ENCODE results near the gene KHNYN. TPM values are rescaled to one million over a fixed set of nuclear protein-coding genes. Genes with fewer than 3 reads are reported as not detected.

KHNYN gene
- polyA plus RNA-seq, 3 donors, result 44.8 to 51.6 (median 48.4) TPM

DNA sequence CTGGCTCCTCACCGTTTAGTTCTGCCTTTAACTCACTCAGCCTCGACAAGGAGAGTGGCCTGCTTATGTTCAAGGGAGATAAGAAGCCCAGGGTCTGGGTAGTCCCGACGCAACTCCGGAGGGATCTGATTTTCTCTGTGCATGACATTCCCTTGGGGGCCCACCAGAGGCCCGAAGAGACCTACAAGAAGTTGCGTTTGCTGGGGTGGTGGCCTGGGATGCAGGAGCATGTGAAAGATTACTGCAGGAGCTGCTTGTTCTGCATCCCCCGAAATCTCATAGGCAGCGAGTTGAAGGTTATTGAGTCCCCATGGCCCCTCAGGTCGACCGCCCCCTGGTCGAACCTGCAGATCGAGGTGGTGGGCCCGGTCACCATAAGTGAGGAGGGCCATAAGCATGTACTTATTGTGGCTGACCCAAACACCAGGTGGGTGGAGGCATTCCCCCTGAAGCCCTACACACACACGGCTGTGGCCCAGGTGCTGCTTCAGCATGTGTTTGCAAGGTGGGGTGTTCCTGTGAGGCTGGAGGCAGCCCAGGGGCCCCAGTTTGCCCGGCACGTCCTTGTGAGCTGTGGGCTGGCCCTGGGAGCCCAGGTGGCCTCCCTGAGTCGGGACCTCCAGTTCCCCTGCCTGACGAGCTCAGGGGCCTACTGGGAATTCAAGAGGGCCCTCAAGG is 13.4 kb upstream of the KHNYN start:
- DNase-seq (ENCODE audit: extremely low read depth in 1 of 11, low read depth in 9 of 11, low spot score in 4 of 11), result no peak

DNA sequence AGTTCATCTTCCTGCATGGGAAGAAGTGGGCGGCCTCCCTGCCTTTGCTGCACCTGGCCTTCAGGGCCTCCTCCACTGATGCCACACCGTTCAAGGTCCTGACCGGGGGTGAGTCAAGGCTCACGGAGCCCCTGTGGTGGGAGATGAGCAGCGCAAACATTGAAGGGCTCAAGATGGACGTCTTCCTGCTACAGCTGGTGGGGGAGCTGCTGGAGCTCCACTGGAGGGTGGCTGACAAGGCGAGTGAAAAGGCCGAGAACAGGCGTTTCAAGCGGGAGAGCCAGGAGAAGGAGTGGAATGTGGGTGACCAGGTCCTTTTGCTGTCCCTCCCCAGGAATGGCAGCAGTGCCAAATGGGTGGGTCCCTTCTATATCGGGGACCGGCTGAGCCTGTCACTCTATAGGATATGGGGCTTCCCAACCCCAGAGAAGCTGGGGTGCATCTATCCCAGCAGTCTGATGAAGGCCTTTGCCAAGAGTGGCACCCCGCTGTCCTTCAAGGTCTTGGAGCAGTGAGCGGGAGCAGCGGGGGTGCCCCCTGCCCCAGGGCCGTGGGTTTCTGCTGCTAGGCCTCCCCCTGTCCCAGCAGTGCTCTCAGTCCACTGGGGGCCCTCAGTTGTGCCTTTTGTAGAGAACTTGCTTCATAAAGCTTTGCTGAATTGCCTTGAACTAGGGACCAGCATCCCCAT is 12.7 kb upstream of the KHNYN start:
- DNase-seq (ENCODE audit: extremely low read depth in 1 of 11, low read depth in 9 of 11, low spot score in 4 of 11), result no peak

DNA sequence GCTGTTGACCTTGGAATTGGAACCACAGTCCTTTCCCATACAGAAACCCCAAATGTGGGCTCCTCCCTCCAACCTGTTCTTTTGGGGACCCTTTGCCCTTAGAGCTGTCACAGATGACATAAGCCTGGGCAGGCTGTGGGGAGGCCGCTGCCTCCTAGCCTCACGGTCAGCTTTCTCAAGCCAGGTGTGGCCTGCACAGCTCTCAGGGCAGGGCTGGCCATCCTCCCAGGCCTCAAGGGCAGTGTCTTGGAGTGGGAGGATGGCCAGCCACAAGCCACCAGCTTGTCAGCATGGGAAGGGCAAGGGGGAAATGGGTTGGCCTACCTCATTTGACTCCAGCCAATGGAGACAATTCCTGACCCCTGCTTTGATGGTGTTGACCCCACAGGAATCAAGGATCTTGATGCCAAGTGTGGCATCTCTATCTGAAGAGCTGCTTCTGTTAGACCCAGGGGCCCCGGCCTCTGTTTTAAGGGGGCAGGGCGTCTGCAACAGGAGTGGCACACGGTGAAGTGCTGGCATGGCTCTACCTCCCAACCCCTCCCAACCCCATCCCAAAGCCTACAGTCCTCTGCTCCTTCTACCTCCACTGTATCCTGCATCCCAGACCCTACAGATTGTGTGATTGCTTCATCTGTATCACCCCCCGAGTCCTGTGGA is 11.8 kb upstream of the KHNYN start:
- no peak for DNase-seq (ENCODE audit: extremely low read depth in 1 of 11, low read depth in 9 of 11, low spot score in 4 of 11)

DNA sequence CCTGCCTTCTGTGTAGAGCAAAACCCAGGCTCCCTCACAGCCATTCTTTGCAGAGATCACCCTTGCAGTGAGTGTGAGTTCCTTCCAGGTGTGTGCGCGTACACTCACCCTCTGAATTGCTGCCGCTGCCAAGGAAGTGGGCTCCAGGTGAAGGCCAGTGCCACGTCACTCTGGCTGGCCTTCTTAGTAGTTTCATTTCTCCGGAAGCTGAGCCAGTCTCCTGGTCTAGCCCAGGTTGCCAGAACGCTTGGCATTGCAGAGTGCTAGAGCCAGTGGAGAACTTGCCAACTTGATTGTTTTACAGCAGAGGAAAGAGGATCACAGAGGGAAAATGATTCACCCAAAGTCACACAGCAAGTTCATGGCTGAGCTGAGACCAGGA is 11.3 kb upstream of the KHNYN start:
- no peak for DNase-seq (ENCODE audit: extremely low read depth in 1 of 11, low read depth in 9 of 11, low spot score in 4 of 11)

DNA sequence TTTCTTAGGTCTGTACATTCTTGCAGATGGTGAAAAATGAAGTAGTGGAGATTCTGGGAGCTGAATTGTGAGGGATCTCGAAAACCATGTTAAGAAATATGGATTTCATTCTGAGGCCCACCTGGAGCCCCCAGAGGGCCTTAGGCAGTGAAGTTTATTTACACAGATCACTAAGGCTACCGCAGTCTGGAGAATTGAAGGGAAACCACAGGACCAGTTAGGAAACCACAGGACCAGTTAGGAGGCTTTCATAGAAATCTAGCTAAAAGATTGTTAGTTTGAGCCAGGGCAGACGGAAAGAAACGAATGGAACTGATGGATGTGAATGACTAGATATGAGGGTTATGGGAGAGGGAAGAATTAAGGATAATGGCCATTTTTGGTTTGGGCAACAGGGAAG is 7.5 kb upstream of the KHNYN start:
- DNase-seq (ENCODE audit: extremely low read depth in 1 of 11, low read depth in 9 of 11, low spot score in 4 of 11), result no peak

DNA sequence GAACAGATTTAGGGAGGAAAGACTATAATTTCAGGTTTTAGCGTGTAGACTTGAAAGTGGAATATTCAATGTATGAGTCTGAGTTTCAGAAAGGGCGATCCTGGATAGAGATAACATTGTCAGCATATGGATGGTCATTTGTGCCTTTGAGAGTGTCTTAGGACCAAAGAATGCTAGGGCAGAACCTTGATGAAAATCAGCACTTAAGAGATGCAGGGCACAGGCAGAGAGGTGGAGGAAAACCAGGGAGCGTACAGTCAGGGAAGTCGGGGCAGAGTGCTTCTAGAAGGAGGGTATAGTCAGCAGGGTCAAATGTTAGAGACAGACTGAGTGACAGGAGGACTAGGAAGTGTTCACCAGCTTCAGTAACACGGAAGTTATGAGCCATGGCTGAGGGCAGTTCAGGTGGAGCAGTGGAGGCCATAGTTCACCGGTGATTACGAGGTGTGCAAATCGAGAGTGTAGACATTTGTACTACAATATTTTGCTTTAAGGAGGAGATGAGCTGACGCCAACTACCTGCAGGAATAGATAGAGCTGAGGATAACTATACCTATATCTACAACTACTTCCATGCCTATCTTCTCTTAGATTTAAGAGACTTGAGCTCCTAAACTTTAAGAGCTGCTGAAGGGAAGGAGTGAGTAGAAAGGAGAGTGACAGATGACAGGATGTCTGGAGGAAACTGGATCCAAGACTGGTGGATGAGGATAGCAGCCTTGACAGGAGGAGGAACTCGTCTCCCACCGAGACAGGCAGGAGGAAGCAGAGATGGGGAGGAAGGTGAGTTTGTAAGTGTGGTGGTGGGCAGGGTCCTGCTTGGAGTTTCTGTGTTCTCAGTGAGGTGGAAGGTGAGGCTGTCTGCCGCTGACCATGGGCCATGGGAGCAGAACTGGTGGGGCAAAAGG is 6.8 kb upstream of the KHNYN start:
- no peak for DNase-seq (ENCODE audit: extremely low read depth in 1 of 11, low read depth in 9 of 11, low spot score in 4 of 11)

DNA sequence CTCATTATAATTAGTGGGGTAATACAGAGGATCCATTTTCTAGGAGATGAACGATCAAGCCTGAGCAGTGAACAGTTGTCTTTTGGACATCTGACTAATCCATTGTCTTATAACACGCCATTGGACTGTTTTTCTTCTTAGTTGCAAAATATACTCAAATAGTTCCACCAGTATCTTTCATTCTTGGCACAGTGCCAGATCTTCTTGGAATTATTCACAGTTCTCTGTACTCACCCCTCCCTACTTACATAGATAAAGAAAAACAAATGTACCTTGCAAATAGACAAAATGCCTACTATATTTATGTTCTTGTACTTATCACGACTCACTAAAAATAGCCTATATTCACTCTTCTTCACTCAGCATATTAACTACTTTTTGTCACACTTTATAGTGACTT is 4.0 kb upstream of the KHNYN start:
- DNase-seq (ENCODE audit: extremely low read depth in 1 of 11, low read depth in 9 of 11, low spot score in 4 of 11), result no peak

DNA sequence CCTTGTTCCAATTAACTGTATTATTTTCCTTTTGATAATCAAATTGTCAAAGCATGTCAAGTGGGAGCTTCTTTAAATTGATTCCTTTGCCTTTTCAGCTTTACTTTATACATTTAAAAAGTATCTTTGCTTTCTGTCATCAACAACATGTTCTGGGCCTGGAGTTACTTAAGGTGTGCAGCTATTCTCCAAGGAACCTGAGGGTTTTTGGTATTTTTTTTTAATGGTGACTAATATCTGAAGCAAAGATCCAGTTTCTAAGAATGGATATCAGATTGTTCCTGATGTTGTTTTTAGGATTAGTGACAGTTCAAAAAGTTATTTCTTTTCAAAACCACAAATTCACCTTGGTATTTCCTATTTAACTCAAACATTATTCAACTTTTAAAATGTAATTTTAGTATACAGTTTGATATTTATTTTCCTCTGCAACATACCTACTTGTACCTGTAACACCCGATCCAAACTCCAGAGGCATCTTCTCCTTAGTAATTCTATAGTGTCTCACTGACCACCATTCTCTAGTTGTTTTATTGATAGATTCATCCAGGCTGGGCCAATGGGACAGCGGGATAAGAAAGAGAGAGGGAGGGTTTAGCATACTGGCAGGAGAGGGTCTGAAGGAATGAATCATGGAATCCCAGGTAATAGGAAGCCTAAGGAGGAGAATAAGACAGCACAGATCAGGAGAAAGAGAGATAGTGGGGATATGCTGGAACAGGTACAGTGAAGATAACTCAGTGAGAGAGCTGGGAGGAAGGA is 3.4 kb upstream of the KHNYN start:
- DNase-seq (ENCODE audit: extremely low read depth in 1 of 11, low read depth in 9 of 11, low spot score in 4 of 11), result no peak

DNA sequence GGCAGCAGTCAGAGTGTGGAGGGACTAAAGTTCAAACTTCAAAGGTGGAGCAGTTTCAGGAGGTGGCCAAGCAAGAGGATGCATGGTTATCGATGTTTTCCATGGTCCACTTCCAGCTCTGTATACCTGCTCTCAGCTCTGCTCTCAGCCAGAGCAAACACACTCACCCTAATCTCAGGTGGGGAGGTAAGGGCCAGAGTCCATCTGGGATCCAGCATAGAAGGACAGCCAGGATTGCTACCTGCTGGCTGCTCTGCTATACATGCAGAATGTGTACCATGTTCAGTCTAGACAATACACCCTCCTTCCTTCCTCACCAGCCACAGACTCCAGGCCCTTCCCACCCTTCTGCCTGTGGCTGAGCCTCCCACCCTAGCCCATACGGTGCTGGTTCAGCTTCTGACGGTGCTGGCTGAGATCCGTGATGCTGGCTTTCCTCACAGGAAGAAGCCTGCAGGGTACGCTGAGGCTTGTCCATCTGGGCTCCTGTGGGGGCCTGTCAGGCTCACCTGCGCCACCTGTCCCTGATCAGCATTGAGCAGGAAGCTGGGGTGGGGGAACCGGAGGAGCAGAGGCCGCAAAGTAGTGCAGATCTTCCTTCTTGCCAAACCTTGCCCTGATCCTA is 2.7 kb upstream of the KHNYN start:
- DNase-seq (ENCODE audit: extremely low read depth in 1 of 11, low read depth in 9 of 11, low spot score in 4 of 11), result no peak

DNA sequence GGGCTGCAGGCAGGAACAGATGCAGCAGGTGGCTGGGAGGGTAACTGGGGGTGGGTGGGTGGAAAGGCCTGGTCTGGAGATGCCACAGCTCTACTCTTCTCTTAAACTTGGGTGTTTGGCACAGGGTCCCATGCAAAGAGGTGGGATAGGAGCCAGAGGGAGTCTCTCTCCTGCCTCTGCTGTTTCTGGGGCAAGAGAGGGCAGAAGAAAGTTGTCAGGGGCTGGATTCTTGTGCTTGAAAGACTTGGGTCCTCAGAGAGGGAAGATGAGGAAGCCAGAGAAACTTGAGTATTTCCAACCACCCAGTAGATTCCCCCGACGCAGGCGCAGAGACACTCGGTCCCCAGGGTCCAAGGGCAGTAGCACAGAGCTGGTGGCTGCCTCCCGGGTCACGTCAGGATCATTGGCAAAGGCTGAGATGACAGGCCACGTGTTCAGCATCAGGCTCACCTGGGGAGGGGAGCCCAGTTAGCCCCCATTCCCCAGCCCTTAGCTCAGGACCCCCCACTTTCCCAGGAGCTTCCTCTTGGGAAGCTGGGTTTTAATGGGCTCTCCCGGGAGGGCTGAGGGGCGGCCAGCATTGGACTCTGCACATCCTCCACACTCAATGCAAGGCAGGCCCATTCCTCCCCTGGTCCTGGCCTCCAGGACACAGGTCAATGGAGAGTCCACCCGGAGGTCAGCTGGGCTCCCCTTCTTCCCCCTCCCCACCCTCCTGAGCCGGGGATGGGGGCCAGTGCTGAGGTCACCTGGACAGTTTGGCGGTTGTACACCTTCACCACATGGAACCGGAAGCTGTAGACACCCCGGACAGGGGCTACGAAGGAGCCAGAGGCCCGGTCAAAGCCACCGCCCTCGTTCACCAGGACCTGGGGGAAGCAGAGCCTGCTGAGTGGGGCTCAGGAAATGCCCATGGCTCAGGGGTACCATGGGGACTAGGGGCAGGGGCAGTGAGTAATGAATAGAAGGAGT is 1.9 kb upstream of the KHNYN start:
- no peak for DNase-seq (ENCODE audit: extremely low read depth in 1 of 11, low read depth in 9 of 11, low spot score in 4 of 11)

DNA sequence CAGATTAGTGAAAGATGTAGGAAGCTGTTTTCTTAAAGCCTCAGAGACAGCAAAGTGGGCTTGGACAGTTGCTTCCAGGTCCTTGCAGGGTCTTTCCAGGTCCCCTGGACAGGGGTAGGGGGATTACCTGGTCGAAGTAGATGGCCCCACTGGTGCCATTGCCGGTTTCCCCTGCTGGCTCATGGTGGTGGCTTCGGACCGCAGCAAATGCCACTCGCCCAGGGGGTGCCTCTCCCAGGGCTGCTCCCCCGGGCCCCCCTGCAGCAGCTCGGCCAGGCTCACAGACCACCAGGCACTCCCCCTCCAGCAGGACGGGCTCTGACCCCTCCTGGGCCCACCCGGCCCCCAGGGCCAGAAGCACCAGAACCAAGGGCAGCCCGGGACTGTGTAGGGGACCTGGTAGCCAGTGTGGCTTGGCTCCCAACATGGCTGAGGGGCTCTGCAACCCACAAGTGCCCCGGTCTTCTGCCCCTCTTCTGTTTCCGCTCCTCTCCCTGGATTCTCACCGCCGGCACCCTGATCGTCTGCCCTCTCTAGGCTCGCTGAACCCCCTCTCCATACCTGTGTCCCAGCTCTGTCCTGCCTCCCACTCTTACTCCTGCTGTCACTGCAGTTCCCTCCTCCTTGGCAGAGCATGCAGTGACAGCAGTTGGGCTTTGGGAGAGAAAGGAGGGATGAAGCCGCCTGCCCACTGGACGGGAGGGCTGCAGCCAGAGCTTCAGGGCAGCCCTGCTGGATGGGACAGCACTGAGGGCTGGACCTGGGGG is 943 bp upstream of the KHNYN start:
- no peak for DNase-seq (ENCODE audit: extremely low read depth in 1 of 11, low read depth in 9 of 11, low spot score in 4 of 11)

DNA sequence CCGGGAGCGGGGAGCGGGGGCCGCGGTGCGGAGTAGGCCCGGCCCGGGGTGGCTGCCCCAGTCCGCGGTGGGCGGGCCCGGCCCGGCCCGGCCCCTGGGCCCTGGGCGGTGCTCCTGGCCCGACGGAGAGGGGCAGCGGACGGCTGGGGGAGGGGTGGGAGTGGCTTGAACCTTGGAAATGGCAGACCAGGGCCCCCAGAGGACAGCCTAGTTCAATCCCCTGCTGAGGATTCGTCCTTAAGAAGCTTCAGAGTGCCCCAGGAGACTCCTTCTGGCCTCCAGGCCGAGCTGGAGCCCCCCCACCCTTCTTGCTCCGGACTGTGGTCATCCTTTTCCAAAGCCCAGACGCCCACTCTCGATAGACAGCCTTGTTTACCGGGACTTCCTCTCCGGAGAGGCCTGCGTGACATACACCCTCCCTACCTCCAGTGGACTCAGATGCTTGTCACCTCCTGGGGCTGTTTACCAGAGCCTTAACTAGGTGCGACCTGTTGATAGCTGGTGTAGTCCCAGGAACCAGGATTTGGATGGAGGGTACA is 458 bp downstream of the KHNYN start:
- peak in 9 of 11 donors; percentile 43 to 74 (median 65) for DNase-seq (ENCODE audit: extremely low read depth in 1 of 11, low read depth in 9 of 11, low spot score in 4 of 11)

DNA sequence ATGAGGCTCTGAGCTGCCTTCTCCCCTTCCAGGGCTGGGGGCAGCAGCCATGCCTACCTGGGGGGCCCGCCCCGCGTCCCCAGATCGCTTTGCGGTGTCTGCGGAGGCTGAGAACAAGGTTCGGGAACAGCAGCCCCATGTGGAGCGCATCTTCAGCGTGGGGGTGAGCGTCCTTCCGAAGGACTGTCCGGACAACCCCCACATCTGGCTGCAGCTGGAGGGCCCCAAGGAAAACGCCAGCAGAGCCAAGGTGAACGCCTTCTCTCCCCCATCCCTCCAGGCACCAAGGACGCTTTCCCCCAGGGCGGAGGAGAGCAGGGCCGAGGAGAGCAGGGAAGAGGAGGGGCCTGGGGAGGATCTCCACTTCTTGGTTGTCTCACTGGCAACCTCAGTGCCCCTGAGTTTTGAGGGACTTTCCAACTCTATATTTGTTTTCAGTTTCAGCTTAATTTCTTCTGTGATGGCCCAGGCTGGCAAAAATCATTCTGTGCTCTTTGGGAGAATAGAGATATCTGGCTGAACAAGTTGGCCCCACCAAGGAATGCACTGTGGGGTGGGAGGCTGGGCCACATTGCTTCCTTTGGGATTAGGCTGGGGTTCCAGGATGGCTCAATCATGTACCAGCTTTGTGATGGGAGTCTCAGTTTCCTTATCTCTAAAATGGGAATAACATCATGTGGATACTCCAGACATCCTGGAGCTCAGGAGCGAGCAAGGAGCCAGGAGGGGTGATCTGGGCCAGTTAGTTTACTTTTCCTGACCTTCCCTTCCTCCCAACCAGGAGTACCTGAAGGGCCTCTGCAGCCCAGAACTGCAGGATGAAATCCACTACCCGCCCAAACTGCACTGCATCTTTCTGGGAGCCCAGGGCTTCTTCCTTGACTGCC is 1.2 kb downstream of the KHNYN start:
- DNase-seq (ENCODE audit: extremely low read depth in 1 of 11, low read depth in 9 of 11, low spot score in 4 of 11), result peak in 1 of 11 donors; percentile 33

DNA sequence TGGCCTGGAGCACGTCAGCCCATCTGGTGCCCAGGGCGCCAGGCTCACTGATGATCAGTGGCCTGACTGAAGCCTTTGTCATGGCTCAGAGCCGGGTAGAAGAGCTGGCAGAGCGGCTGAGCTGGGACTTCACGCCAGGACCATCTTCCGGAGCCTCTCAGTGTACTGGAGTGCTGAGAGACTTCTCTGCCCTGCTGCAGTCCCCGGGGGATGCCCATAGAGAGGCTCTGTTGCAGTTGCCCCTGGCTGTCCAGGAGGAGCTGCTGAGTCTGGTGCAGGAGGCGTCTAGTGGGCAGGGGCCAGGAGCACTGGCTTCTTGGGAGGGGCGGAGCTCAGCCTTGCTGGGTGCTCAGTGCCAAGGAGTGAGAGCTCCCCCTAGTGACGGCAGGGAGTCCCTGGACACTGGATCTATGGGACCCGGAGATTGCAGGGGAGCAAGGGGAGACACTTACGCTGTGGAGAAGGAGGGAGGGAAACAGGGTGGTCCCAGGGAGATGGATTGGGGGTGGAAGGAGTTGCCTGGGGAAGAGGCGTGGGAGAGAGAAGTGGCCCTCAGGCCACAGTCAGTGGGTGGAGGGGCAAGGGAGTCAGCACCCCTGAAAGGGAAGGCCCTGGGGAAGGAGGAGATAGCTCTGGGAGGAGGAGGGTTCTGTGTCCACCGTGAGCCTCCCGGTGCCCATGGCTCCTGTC is 2.0 kb downstream of the KHNYN start:
- peak in 10 of 11 donors; percentile 63 to 83 (median 81) for DNase-seq (ENCODE audit: extremely low read depth in 1 of 11, low read depth in 9 of 11, low spot score in 4 of 11)

Data from renal cortex interstitium (tissue), 11 donors.